ENCODE measurements around the gene FHL3.

- TF ChIP-seq EP300 (IDR thresholded peaks at IDR 0.05) (no peak), CTCF (IDR thresholded peaks at IDR 0.05) (no peak), POLR2AphosphoS5 (IDR thresholded peaks at IDR 0.05) (no peak), POLR2A (IDR thresholded peaks at IDR 0.05) (no peak)
Measured at GRCh38 chr1:38028671-38029070, 23.4 kb upstream of the FHL3 start.

Measured in suprapubic skin (tissue), 4 donors.